HG03565 (cell line): Measurements from ENCODE around the gene RPTOR.
"Not testable (repeated sequence)": the region's sequence is repeated elsewhere in the genome, so short reads cannot be mapped to it uniquely, and the experiment has no call there.

Experiments used
- ATAC-seq: cut with Tn5 transposase; IDR thresholded peaks from one replicate; pipeline ENCODE4 v1.9.1; 2021; ENCODE audit warnings: mild to moderate bottlenecking, moderate library complexity; ENCODE audit not compliant: unreplicated experiment

Gene RPTOR

DNA sequence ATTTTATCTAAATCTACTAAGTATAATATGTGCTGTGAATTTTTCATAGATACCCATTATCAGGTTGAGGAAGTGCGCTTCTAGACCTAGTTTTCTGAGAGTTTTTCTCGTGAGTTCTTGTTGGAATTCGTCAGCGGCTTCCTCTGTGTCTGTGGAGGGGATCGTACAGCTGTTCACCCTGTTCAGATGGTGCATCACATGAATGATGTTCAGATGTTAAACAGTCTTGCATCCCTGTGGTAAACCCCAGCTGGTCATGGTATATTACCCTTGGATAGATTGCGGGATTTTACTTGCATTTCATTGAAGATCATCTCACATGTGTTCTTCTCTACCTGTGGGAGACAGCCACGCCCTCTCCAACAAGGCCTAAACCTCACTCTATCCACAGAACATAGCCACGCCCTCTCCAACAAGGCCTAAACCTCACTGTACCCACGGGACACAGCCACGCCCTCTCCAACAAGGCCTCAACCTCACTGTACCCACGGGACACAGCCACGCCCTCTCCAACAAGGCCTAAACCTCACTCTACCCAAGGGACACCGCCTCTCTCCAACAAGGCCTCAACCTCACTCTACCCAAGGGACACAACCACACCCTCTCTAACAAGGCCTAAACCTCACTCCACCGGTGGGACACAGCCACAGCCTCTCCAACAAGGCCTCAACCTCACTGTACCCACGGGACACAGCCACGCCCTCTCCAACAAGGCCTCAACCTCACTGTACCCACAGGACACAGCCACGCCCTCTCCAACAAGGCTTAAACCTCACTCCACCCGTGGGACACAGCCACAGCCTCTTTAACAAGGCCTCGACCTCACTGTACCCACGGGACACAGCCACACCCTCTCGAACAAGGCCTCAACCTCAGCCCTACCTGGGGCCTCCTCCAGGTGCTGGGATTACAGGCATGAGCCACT is 266.8 kb downstream of the RPTOR start:
- ATAC-seq = no peak

DNA sequence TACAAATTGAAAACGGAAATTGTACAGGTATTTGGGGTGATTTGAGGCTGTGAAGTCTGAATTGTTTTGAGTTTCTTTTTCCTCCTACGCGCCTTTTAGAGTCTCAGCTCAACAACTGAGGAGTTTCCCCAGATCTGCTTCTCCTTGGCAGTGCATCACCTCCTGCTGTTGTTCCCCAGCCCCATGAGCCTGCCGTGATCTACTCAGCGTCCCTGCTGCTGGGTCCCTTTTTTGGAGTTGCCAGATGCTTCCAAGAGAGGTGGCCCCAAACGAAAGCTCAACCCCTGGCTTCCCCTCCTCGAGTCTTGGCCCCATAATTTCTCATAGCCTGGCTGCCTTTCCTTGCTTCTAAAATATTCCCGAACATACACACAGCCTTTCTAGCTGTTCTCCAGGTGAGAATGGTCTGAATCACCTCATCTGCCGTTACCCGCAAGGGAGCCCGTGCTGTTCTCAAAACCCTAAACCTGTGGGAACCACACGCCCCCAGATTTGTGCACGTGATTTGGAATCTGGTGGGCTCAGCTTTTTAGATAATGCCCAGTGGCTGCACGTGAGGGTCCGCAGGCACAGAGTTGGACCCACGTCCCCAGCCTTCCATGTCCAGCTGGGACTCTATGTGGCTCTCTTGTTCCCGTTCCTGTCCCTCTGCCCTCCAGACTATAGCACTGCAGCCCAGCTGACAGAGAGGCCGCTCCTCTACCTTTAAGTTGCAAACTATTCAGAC is 267.9 kb downstream of the RPTOR start:
- no peak for ATAC-seq

DNA sequence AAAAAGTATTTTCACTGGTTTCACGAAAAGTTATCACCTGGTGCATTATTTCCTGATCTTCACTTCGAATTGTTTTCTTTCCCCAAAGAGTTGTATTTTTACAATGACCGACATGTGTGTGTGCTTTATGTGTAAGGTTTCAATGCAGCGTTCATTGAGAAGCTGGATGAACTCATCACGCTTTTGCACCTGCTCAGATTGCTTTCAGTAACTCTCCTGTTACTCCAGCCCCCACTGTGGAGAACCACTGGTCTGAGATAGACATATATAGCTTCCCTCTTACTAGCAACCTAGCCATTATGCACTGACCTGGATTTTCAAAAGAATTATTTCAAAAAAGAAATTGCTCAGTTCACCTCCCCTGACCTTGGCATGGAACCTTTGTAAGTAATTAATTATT is 268.7 kb downstream of the RPTOR start:
- no peak for ATAC-seq

DNA sequence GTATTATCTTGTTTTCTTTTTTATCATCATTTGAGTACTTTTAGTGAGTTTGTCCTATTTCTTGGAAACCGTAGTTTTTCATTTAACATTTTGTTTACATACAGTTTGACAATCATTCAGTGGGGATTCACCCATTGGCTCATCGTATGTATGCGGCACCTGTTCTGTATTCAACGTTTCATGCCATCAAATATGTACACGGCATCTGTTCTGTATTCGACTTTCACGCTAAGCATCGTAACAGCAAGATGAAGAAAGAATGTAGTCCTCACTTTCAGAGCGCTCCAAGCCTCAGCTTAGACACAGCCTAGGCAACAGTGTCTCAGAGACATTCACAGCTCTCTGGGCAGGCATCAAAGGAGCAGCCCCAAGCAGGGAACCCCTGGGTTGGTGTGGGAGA is 269.9 kb downstream of the RPTOR start:
- no peak for ATAC-seq

DNA sequence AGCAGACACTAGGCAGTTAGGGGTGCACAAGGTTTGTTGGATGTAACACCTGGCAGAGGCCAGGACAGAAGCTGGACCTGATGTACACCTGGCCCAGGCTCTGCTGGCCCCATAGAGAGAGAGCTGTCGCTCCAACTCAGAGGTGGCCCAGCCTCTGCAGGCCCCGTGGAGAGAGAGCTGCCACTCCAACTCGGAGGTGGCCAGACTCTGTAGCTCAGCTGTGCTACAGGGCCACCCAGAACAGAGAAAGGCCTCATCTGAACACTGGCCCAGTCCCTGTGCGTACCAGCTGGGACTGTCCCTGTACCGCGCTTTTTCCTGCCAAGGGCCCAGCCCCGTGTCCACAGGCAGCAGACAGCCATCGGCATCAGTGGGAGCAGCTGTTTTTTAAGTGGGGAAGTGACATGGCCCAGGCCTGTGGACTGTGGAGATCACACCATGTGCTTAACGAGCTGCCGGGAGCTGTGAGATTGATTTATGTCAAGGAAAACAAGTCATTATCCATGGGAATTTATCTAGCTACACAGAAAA is 270.6 kb downstream of the RPTOR start:
- no peak for ATAC-seq

DNA sequence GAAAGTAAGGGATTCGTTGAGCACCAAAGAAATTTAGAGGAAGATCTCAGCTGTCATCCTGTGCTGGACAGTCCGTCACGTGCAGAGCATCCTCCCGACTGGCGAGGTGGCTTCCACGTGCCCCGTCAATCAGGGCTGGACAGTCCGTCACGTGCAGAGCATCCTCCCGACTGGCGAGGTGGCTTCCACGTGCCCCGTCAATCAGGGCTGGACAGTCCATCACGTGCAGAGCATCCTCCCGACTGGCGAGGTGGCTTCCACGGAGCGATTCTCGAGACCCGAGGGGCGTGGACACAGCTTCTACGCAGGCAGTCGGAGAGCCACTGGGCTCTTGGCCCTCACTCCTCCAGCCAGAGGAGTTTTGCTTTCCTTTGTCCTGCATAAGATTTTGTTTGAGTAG is 271.1 kb downstream of the RPTOR start:
- ATAC-seq = not testable (repeated sequence)

DNA sequence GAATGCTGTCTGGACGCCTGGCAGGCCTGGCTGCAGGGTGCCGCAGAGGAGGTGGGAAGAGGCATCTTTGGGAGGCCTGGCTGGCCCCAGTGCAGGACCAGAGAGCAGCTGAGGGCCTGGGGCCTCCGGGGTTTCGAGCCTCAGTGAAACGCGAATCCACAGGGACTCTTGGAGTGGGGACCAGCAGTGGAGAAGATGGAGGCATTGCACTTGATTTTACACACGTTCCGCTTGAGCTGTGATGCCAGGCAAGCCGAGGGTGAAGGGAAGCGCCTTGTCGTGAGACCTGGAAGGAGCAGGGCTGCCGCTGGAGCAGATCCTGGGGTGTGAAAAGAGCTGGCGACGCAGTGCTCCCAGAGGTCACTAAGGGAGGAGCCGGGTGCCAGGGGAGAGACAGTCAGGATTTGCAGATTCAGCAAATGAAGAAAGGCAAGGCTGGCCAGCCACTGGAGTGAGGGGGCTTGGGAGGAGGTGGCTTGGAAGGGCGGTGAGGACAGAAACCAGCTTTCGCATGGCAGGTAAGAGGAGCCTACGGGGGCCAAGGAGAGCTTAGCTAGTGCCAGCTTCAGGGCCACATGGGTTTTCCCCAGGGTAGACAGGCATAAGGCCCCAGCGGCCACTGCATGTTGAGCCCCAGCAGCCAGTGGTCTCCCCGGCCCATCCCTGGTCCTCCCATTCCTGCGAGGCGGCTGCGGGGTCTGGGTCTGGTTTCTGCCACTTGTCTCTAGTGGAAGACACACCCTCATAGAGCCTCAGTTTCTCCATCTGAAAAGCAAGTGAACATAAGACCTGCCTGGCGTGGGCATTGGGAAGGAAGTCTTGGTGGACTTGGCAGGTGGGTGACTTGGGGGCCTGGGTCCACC is 271.8 kb downstream of the RPTOR start:
- ATAC-seq = no peak

DNA sequence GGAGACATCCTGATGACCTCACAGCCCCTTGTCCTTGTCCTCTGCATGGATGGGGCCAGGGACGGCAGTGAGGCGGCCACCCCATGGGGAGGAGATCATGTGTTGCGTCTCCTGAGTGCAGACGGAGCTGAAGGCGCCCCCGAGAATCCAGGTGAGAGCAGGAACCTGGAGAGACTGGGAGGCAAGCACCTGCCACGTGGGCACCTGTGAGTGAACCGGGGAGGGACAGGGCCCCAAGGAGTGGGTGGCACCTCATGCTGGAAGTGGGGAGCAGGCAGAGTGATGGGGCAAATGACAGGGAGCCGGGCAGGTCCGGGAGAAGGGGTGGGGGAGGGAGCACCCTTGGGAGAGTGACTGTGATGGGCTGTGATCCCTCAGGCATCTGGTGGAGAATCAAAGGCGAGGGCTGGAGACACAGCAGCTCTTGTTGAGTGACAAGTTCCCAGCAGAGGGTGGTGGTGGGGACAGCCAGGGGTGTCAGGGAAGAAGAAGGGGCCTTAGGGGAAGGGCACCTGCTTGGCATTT is 272.7 kb downstream of the RPTOR start:
- no peak for ATAC-seq

DNA sequence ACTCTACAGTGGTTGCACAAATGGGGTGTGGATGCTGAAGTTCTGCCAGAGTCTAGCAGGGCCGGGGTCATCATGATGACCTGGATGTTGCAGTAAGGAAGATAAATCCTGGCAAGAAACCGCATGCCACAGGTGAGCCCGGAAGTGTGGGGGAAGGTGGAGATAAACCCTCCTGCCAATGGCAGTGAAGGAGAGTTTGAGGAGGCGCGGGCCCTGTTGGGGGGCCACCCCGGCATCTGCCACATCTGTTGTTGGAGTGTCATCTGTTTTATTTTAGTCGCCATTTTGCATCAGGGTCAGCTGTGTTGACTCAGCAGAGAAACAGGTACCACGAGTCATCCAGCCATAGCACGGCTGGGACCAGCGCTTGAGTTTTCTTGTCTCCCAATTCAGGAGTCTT is 273.2 kb downstream of the RPTOR start:
- no peak for ATAC-seq

DNA sequence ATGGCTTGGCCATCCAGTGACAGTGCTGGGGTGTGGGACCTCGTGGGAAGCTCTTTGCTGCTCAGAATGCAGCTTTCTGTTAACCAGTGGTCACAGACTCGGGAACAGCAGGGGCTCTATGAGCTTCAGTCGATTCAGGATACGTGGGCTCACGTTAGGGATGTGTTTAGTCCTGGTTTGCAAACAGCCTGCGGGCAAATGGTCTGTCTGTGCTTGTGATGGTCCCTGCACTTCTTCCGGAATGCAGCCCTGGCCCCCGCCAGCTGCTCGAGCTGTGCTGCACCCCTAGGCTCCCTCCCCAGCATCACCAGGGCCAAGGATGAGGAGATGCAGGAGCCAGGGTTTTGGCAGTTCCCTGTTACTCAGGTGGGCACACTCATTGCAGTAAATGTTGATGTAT is 274.2 kb downstream of the RPTOR start:
- ATAC-seq = no peak

DNA sequence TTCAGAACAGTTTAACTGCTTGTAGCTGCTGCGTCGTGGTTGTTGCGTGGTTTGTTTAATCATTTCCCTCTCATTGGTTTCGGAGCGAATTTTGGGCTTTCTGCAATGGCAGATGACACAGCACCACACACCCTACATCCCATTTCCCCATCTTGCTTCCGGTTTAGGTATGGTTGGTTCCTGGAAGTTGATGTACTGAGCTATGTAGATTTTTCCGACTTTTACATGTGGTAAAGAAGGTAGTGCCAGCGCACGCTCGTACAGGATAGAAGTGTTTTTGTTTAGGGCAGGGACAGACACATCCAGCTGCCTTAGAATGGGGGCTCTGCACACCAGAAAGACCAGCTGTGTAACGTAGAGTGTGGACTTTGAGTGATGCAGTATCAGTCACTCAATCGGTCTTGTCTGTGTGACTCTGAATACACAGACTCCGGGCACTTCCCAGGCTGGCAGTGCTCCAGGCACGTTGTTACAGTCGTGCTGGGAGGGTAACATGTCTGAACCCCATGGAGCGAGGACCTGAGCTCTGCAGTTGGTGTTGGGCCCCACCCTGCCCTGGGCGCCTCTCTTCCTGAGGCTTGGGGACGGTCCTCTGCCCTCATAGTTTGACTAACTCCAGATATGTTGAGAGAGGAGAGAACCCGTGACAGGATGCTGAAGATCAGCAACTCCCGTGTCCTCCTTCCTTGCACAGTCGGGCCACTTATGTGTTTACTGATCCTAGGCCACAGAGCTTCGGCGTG is 275.0 kb downstream of the RPTOR start:
- ATAC-seq = no peak

DNA sequence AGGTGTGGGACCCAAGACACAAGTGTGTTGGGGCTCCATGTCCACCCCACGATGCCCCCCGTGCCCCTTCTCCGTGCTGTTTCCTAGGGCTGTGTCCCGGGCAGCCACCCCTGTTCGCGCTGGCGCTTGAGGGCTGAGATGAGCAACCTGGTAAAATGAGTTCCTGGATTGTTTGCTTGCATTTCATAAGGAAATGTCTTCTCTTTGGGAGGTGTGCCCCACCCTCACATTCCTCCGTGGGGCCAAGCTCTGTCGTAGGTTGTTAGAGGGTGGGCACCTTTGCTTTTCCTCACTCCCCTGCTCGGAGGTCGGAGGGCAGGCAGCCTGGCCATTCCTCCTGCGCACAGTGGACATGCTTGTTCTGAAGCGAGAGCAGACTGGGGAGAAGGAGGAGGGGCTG is 275.7 kb downstream of the RPTOR start:
- no peak for ATAC-seq

DNA sequence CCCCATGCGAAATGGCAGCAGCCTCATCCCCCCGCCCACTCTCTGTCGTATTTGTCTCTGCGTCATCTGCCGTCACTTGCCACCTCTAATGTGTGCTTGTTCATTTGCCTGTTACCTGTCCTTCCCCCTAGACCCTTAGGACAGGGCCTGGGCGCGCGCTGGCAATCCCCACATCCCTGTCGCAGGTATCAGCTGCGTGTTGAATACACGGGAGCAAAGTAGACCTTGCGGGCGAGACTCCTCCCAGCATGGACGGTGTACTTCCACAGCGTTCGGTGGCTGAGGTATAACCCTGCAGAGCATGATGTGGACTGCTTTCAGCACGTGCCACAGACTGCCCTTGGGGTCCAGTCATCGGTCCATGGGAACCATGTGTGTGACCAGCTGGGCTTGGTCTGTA is 276.9 kb downstream of the RPTOR start:
- no peak for ATAC-seq

DNA sequence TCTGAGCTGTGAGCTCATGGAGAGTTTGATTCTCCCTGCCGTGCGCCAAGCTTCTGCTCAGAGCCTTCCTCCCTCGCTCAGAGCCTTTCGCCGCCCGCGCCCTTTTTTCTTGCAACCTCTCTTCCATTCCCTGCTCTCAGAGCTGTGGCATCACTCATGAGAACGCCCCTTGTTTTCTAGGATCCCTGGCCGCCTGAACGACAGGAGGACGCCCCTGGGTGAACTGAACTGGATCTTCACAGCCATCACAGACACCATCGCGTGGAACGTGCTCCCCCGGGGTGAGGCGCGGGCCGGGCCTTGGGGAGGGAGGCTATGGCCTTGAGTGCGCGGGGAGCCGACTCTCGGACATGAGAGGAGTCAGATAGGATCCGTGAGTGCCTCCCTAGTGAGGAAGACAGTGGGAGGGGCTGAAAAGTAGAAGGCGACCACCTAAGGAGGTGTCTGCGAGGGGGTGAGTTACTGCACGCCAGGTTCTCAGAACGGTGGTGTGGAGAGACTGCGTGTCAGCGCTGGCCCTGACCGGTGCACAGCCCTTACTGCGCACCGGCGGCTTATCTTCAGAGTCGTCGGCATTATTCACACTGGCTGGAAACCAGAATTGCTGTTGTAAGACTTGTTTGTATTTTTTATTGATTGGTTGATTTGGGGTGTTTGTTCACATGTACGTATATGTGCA is 277.5 kb downstream of the RPTOR start:
- ATAC-seq = no peak

DNA sequence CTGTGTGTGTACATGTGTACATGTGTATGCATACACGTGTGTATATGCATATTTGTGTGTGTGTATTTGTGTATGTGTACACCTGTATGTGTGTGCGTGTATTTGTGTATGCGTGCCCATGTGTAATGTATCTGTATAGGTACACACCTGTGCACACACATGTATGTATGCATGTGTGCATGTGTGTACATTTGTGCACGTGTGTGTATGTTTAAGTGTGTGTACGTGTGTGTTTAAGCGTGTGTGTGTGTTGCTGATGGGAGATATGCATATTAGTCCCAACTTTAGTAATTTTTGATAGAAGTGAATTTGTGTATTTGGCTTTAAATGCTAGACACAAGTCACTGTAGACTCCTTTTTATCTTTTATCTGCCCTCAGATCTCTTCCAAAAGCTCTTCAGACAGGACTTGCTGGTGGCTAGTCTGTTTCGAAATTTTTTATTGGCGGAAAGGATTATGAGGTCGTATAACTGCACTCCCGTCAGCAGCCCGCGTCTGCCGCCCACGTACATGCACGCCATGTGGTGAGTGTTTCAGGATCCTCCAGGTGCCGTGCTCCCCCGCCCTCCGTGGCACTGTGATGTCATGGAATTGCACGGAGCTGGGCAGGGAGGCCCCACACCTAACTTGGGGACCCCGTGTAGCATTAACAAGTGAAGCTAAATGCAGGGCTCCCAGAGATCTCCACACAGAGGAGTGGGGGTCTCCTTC is 278.2 kb downstream of the RPTOR start:
- no peak for ATAC-seq

DNA sequence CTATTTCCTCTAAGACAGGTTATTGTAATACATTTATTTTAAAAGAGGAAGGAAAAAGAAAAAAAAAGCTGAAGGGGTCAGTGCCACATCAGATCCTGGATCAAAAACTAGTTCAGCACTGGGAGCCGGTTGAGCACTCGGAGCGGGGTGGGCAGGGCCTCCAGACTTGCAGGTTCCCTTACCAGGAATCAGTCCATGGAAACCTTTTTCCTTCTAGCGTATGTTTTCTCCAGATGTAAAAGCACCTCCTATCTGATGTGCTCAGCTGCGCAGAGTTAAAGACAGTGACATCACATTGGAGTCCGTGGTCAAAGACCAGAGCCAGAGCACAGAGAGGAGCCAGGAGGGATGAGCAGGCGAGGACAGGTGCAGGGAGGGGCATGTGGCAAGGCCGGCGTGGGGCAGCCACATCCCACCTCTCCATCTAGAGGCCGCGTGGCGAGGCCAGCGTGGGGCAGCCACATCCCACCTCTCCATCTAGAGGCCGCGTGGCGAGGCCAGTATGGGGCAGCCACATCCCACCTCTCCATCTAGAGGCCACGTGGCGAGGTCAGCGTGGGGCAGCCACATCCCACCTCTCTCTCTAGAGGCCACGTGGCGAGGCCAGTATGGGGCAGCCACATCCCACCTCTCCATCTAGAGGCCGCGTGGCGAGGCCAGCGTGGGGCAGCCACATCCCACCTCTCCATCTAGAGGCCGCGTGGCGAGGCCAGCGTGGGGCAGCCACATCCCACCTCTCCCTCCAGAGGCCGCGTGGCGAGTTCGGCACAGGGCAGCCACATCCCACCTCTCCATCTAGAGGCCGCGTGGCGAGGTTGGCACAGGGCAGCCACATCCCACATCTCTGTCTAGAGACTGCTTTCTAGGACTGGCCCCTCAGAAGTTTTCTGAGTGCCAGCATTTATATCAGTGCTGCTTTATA is 280.2 kb downstream of the RPTOR start:
- no peak for ATAC-seq

DNA sequence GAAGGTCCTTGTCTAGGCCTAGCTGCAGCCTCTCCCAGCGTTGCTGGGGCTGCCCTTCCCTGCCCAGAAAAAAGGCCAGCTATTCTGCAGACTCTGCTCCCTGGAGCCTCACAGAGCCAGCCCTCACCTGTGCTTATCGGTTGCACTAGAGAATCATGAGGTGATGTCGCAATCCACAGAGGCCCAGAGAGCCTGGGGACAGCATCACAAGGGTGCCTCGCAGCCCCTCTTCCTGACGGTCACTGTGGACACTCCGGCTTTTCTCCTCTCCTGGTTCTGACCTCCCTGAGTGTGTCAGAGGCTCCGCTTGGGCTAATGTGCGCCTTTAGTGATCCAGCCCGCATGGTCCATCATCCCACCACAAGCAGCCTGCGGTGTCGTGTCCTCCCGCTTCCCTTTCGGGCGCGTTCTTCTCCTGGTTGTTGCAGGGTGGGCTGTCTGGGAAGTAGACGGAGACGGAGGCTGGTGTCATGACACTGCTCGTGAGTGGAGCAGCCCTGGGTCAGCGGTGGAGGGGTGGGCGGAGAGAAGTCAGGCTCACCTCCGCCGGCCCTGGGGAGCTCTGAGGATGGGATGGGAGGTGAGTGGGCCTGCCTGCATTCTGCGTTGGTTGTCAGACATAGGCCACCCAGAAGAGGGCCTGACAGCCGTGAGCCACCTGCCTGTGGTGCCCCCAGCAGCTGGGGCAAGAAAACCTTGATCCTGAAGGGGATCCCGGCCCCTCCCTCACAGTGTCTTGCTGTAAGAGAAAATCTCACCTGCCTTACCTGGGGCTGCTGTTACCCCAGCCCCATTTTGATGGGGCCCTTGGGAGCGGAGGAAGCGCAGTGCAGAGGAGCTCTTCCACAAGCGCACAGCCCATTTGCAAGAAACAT is 281.1 kb downstream of the RPTOR start:
- no peak for ATAC-seq
